ENCODE data around the gene CREB3L2. TPM values are rescaled to one million over a fixed set of nuclear protein-coding genes. Genes with fewer than 3 reads are reported as not detected.

Gene CREB3L2
- total and polyA plus RNA-seq, 2 of the 13 experiments (the other 11 are each of a cell fraction or from before 2014, with no cell fraction given), result 22.1 to 41.1 TPM

DNA sequence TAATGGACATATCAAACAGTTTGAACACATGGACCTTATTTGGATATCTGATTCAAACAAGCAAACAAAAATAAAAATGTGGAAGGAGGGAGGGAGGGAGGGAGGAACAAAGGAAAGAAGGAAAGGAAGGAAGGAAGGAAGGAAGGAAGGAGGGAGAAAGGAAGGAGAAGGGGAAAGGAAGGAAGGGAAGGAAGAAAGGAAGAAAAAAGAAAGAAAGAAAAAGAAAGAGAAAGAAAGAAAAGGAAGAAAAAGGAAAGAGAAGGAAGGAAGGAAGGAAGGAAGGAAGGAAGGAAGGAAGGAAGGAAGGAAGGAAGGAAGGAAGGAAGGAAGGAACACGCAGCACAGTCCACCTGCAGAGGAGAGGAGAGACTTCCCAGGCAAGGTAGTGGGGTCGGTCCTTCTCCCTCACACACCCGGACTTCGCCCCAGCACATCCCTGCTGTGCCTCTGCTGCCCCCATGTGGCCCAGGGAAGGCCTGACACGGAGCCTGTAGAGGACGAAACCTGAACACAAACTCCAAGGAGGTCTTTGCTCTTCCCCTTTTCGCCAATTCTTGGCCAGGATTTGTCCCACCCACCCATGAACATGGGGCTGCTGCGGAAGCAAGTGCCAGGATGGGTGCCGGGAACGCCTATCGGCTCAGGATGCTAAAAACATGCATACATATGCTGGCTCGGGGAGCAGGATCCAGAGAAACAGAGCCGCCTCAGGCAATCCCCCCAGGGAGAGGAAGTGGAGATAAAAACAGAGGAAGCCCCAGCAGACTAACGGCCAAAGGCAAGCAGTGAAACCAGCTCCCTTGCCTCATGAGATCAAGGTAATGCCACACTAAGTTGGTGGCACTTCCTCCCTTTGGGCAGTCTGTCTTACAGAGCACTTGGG lies 102.8 kb downstream of the CREB3L2 start:
- Histone ChIP-seq H3K27ac (ENCODE audit: extremely low read length, insufficient read depth, low read length) (peak overlapping the region; percentile 25), H3K36me3 (replicated peaks in 1 of 2; ENCODE audit: control insufficient read depth in 1 of 2, insufficient read depth in 2 of 2, low read length in 2 of 2) (peaks cover 15 to 76% of the 10 kb centered on the region in 2 experiments), H2AFZ (ENCODE audit: low read length) (no peak overlapping the region), H3K4me3 (replicated peaks in 1 of 3; ENCODE audit: insufficient read depth in 1 of 3, low read depth in 2 of 3, low read length in 3 of 3) (no peak overlapping the region), H3K9ac (ENCODE audit: insufficient read depth, low read depth, low read length) (no peak overlapping the region; the same call in 1 of the 2 replicates), H3K4me1 (ENCODE audit: insufficient read depth, low read length) (peaks cover 42% of the 10 kb centered on the region), H3K9me3 (ENCODE audit: low read length) (no peaks in the 10 kb centered on the region), H4K20me1 (ENCODE audit: insufficient read depth, low read length) (no peaks in the 10 kb centered on the region), H3K4me2 (ENCODE audit: low read depth, low read length) (no peak overlapping the region), H3K79me2 (ENCODE audit: insufficient read depth, low read length) (no peaks in the 10 kb centered on the region), H3K27me3 (ENCODE audit: control insufficient read depth in 1 of 2, insufficient read depth in 2 of 2, low read length in 2 of 2) (no peaks in the 10 kb centered on the region)
- POLR2A ChIA-PET, result no interaction called here
- in situ Hi-C loops (cut with HindIII; ENCODE audit: extremely low pct_ligation_motif_present, low pct_unique_long_range_greater_than_20kb), result loop anchor here (5.0 kb wide), 1 partner anchor 242 kb away; no protein-coding TSS in a partner anchor
- no TSS peak for BruUV-seq (replicated peaks)
- CTCF ChIA-PET (ENCODE audit: low intra/inter-chr PET ratio, low total read pairs), result interaction anchor here (0.7 to 3.3 kb wide), 4 partner anchors 110 to 293 kb away, joined by 3 to 26 read pairs (median 4); no protein-coding TSS in a partner anchor
- peak; percentile 76 for FAIRE-seq
- intact Hi-C loops (cut with micrococcal nuclease; ENCODE audit: unreplicated experiment), result loop anchor here (1.0 to 10.0 kb wide), 4 partner anchors 82 to 836 kb away; no protein-coding TSS in a partner anchor
- ATAC-seq, result peak; percentile 92
- peak; percentile 58 for DNase-seq (ENCODE audit: low spot score)
- WGBS (ENCODE audit: low lambda C conversion rate), result 48% methylated on average over 13 of the region's 14 CpGs
- TF ChIP-seq U2AF1 (optimal IDR thresholded peaks at IDR 0.05; ENCODE audit: low read depth, low read length) (peak; percentile 74), KDM4B (CRISPR knock-in tag; IDR thresholded peaks at IDR 0.05) (0 out of 2 replicates have a peak, but pooled peaks have one; percentile 43), FOXM1 (CRISPR knock-in tag; IDR thresholded peaks at IDR 0.05) (no peak), ZNF556 (CRISPR knock-in tag; IDR thresholded peaks at IDR 0.05; ENCODE audit: borderline replicate concordance) (peak; percentile 55; the same call in 1 of the 2 replicates), SPEN (CRISPR knock-in tag; IDR thresholded peaks at IDR 0.05; ENCODE audit: low read depth) (peak; percentile 22; the same call in 1 of the 2 replicates), ZNF274 (CRISPR knock-in tag; IDR thresholded peaks at IDR 0.05) (0 out of 2 replicates have a peak, but pooled peaks have one; percentile 41), GATAD2A (CRISPR knock-in tag; IDR thresholded peaks at IDR 0.05) (0 out of 2 replicates have a peak, but pooled peaks have one; percentile 26), SOX5 (CRISPR knock-in tag; IDR thresholded peaks at IDR 0.05; ENCODE audit: borderline replicate concordance) (0 out of 2 replicates have a peak, but pooled peaks have one; percentile 21), FOSL2 (CRISPR knock-in tag; IDR thresholded peaks at IDR 0.05) (peak; percentile 35; the same call in 1 of the 2 replicates), MIER3 (CRISPR knock-in tag; IDR thresholded peaks at IDR 0.05; ENCODE audit: borderline replicate concordance) (no peak), SALL1 (CRISPR knock-in tag; IDR thresholded peaks at IDR 0.05) (peak; percentile 73), HES4 (CRISPR knock-in tag; IDR thresholded peaks at IDR 0.05; ENCODE audit: borderline replicate concordance) (no peak), ZNF350 (CRISPR knock-in tag; IDR thresholded peaks at IDR 0.05; ENCODE audit: borderline replicate concordance, low read depth) (0 out of 2 replicates have a peak, but pooled peaks have one; percentile 32)
- TF ChIP-seq, protein P1, sequence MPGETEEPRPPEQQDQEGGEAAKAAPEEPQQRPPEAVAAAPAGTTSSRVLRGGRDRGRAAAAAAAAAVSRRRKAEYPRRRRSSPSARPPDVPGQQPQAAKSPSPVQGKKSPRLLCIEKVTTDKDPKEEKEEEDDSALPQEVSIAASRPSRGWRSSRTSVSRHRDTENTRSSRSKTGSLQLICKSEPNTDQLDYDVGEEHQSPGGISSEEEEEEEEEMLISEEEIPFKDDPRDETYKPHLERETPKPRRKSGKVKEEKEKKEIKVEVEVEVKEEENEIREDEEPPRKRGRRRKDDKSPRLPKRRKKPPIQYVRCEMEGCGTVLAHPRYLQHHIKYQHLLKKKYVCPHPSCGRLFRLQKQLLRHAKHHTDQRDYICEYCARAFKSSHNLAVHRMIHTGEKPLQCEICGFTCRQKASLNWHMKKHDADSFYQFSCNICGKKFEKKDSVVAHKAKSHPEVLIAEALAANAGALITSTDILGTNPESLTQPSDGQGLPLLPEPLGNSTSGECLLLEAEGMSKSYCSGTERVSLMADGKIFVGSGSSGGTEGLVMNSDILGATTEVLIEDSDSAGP (CRISPR knock-in tag; IDR thresholded peaks at IDR 0.05; ENCODE audit: borderline replicate concordance), result peak; percentile 43; the same call in 1 of the 2 replicates
- TF ChIP-seq, protein P2, sequence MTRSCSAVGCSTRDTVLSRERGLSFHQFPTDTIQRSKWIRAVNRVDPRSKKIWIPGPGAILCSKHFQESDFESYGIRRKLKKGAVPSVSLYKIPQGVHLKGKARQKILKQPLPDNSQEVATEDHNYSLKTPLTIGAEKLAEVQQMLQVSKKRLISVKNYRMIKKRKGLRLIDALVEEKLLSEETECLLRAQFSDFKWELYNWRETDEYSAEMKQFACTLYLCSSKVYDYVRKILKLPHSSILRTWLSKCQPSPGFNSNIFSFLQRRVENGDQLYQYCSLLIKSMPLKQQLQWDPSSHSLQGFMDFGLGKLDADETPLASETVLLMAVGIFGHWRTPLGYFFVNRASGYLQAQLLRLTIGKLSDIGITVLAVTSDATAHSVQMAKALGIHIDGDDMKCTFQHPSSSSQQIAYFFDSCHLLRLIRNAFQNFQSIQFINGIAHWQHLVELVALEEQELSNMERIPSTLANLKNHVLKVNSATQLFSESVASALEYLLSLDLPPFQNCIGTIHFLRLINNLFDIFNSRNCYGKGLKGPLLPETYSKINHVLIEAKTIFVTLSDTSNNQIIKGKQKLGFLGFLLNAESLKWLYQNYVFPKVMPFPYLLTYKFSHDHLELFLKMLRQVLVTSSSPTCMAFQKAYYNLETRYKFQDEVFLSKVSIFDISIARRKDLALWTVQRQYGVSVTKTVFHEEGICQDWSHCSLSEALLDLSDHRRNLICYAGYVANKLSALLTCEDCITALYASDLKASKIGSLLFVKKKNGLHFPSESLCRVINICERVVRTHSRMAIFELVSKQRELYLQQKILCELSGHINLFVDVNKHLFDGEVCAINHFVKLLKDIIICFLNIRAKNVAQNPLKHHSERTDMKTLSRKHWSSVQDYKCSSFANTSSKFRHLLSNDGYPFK (CRISPR knock-in tag; IDR thresholded peaks at IDR 0.05; ENCODE audit: borderline replicate concordance), result peak; percentile 64; the same call in 1 of the 2 replicates
- TF ChIP-seq, protein P3, sequence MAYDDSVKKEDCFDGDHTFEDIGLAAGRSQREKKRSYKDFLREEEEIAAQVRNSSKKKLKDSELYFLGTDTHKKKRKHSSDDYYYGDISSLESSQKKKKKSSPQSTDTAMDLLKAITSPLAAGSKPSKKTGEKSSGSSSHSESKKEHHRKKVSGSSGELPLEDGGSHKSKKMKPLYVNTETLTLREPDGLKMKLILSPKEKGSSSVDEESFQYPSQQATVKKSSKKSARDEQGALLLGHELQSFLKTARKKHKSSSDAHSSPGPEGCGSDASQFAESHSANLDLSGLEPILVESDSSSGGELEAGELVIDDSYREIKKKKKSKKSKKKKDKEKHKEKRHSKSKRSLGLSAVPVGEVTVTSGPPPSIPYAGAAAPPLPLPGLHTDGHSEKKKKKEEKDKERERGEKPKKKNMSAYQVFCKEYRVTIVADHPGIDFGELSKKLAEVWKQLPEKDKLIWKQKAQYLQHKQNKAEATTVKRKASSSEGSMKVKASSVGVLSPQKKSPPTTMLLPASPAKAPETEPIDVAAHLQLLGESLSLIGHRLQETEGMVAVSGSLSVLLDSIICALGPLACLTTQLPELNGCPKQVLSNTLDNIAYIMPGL (CRISPR knock-in tag; IDR thresholded peaks at IDR 0.05; ENCODE audit: borderline replicate concordance in 1 of 2, low read depth in 1 of 2), result peak; percentile 45 to 63; a peak in 1 of 4 replicates
